ENCODE data around the gene NDST4. TPM values are rescaled to one million over a fixed set of nuclear protein-coding genes. Genes with fewer than 3 reads are reported as not detected.
A peak's percentile ranks its signal among the peaks of the same experiment; 100 is the strongest.
"Not testable (repeated sequence)": the region's sequence is repeated elsewhere in the genome, so short reads cannot be mapped to it uniquely, and the experiment has no call there.

The NDST4 gene
- polyA plus RNA-seq, 12 donors, result 0.62 to 1.6 (median 1.1) TPM; not detected in 2

DNA sequence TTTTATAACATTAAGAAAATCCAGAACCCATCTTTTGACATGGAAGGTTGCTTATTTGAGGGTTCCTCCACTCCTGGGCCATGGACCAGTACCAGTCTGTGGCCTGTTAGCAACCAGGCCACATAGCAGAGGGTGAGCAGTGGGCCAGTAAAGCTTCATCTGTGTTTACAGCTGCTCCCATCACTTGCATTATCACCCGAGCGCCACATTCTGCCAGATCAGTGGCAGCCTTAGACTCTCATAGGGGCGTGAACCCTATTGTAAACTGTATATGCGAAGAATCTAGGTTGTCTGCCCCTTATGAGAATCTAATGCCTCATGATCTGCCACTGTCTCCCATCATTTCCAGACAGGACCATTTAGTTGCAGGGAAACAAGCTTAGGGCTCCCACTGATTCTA, 58.6 kb downstream of the NDST4 start:
- DNase-seq, result no peak

DNA sequence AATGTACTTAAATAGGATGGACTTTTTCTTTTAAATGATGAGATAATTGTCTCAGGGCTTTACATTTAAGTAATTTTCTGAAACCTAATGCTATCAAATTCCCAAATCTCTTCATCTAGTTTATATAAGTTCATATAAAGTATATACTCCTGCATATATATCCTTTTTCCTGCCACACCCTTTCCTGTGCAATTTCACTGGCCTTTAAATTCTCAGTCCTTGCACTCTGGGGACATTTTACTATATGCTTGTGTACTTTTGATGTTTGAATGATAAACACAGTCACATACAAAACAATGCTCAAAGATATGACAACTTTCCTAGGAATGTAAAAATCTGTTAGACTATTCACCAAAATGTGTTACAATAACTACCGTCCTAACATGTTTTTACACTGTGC, 60.1 kb downstream of the NDST4 start:
- no peak for DNase-seq

DNA sequence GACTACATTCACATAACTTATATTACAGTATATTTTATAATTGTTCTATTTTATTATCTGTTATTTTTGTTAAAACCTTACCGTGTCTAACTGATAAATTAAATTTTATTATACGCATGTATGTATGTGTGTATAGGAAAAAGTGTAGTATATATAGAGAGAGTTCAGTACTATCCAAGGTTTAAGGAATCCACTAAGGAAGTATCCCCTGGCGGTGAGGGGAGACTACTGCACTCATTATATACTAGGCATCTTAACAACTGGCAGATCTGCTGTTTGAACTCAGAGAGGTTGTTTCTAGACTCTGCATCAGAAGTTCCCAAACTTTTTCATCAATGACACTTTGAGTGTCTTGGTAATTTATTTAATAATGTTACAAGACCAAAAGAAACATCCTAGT, 70.9 kb downstream of the NDST4 start:
- DNase-seq, result no peak

DNA sequence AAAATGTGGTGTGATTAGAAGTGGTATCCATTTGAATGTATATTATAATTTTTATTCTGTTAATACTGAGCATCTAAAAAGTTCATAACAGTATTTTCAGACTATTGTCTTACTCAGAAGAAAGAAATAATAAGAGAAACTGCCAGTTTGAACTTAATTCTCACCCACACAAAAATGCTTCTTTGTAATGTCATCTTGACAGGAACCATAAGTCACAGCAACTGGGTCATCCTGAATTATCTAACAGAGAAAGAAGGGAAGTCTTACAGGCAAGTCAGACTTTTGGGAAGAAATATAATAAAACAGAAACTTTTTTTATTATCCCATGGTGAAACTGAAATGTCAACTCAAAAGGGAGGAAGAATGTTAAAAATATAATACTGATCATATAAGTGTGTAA, 83.1 kb downstream of the NDST4 start:
- no peak for DNase-seq

DNA sequence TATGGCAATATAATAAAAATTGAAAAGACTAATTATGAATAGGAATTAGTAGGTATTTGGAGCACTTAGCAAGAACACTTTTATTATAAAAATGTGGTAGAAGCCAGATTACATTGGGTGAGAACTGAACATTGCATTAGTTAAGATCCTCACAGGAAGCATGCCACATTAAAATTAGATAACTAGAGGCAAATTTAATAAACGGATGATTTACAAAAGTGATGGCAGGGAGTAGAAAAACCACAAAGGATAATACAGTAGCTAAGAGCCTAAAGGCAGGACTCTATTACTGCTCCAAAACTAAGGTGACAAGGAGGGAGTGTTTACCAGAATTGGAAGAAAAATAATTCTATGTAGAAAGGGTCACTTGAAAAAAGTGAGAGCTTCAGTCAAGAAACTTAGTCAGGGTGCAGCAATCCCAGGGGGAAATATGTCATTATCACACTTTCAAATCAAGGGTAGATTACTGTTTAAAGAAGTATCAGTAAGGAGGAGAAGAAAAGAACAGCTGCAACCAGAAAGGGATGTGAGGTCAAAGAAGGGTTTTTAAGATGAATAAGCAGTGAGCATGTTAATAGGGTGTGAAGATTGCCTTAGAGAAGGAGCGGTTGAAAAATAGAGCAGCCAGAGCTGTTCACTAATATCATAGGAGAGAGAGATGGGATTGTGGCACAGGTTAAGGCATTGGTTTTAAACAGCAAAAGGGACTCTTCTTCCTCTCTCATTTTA, 84.6 kb downstream of the NDST4 start:
- no peak for DNase-seq

DNA sequence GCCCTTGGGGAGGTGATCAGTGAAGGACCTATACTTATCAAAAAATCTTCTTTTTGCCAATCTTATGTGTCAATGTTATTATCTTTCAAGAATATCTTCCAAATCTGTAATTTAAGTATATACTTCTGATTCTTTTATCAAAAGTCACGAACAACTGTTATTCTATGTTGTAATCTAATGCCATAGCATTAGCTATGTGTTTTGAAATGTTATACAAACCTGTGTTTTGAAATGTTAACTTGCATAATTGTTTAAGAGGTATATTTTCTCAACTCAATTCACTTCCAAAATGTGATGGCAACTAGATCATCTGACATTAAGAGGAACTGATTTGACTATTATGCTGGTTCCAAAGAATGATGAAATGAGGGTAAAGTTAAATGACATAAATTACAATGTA, 113.5 kb downstream of the NDST4 start:
- no peak for DNase-seq

DNA sequence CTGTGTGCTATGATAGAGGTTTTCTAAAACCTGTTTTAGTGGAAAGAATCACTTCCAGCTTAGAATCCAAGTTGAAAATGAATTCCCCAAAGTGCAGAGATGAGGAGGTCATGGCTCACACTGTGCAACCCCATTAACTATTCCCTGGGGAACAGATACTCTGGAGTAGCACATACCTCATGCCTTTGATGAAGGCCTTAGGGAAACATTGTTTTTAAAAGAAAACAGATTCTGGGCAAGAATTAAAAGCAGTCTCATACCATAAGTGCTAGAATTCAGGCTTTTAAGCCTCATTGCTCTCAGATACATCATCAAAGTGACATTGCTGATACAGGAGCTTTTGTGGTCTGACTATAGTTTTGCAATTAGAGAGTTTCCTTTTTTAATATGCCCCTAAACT, 115.1 kb downstream of the NDST4 start:
- no peak for DNase-seq

DNA sequence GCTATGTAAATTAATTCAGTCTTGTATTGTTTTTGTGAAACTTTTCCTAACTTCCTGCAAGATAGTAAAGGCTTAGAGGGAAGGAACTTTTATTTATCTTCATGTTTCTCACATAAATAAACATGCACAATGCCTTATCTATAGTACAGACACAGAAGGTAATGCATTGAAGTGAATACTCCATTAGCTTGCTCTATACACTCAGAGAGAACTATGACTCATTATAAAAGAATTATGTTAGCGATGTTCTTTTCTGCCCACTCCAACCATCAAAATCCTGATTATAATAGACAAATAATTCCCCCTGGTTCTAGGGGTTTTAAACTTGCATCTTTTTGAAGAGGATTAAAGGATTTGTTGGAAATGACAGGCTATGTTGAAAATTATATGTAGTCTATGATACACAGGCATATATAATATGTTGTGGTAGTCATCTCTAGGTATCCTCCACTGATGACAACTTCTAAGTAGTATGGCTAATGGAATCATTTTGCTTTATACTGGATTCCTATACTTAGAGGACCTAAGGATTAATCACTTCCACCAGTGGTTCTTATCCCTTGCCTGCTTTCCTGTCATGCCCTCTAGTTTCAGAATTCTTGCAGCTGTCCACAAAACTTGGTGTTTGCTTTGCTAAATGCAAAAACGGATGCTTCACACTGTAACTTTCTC, 115.7 kb downstream of the NDST4 start:
- no peak for DNase-seq

DNA sequence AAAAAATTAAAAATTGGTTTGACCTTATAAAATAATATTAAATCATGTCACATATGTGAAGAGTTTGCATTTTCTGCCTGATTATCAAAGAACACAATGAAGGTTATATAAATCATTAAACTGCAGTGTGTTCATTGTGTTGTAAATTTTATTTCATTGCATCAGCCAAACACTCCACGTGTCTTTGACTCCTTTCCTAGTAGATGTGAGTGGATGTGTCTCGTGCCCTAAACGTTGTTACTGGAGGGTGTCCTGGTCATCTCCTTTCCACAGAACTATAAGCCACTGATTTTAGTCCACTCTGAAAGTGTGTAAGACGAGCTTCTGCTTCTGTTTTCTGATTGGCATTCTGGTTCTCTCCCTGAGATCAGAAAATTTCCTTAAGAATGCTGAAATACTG, 127.3 kb downstream of the NDST4 start:
- DNase-seq, result no peak

DNA sequence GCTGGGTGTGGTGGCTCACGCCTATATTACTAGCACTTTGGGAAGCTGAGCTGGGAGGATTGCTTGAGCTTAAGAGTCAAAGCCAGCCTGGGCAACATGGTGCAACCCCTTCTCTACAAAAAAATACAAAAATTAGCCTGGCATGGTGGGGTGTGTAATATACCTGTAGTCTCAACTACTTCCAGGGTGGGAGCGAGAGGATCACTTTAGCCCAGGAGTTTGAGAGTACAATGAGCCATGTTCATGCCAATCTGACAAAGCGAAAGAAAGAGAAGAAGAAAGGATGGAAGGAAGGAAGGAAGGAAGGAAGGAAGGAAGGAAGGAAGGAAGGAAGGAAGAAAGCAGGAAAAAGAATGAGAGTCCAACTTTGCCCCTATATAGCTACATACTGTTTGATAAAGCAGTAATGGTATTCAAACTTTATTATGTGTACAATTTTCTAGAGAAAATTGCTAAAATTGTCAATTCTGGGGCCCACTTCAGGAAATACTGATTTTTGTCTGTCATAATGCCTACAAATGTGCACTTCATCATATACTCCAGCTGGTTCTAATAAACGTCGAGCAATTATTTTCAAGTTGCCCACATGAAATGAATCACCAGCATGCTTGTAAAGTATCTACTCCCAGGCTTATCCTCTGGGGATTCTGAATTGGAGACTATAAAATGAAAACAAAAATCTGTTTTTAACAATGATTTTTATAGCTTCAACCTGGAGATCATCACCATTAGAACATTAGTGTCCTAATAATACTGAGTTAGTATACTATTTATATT, 132.3 kb downstream of the NDST4 start:
- no peak for DNase-seq

DNA sequence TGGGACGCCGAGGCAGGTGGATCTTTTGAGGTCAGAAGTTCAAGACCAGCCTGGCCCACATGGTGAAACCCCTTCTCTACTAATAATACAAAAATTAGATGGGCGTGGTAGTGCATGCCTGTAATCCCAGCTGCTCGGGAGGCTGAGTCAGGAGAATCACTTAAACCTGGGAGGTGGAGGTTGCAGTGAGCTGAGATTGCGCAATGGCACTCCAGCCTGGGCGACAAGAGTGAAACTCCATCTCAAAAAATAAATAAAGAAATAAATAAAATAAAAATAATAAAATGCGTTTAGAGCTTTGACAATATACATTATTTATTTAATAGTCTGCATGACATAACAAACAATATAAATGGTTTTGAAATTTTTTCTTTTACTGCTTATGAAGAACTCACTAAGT, 133.0 kb downstream of the NDST4 start:
- not testable (repeated sequence) for DNase-seq

DNA sequence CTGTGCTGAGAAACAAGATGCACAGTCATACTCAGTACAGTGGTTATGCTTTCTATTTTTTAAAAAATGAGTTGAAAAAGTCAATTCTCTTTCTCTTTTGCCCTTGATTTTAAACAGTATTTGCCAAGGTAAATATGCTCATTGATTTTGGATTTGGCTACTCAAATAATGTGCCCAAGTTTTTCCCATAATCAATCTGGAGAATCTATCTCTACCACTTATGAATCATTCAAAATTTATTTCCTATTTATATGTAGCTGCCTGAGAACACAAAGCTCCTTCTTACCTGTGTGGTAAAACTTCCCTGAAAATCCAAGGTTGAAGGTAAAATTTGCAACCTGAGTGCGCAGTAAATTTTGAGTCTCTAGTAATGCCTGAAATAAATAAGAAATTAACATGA, 136.5 kb downstream of the NDST4 start:
- DNase-seq, result no peak

DNA sequence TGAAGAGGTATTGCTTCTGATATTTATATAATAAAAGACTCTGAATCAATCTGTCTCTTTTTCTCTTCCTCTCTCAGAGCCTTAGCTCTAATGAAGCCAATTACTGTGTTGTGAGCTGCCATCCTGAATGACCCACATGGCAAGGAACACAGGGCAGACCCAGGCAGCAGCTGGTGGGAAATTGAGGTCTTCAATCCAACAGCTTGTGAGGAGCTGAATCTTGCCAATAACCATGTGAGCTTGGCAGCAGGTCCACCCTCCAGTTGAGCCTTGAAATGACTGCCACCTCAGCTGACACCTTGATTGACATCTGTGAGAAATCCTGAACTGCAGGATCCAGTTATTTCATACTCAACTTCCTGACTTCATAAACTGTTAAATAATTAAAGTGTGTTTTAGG, 149.4 kb downstream of the NDST4 start:
- DNase-seq, result no peak

DNA sequence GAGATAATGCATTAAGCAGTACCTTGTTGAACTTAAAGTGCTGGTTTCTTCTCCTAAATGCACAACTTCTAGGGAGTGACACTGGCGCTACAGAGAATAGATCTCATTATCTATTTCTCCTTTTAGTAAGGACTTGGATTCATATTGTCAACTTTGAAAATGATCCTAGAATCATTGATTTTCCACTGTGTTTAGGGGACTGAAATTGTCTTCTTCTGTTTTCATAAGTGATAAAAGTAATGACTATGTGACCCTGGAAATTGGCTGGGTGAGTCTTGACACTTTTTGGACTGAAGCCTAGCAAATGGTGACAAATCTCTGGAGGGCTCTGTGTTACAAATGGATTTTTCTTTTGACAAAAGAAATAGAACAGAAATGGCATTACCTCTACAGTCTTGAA, 167.8 kb downstream of the NDST4 start:
- no peak for DNase-seq

DNA sequence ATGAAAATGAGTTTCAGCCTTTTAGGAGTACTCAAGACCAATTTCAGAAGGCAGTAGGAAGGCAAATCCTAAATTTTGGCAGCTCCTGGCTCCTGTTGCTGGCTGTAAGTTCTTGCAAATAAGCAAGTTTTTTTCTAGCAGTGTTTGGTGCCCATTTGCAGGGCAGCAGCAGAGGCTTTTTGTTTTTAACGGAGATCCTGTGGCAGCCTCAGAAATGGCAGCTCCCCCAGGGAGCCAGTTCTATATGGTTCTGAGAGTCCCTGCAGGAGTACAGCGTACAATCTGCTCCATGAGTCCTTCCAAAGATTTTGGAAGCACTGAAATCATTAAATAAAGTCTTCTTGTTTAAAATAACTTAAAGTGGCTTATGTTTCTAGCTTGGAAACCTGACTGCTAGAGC, 171.9 kb downstream of the NDST4 start:
- no peak for DNase-seq

DNA sequence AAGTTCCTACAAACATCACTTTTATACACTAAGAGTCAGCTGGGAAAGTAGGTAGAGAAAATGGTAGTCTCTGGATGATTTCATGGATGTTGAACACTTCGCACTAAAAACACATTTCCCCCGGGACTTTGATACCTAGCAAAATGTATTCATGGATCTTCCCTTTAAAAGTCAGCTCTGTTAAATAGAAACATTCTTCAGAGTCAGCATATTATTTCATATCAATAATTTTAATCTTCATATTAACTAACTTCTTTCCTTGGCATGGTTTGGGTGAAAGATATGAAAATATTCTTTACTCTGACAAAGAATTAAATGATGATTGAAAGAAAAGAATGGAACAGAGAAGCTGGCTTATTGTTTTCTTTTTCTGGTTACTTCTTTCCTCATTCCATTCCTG, 185.5 kb downstream of the NDST4 start:
- no peak for DNase-seq

DNA sequence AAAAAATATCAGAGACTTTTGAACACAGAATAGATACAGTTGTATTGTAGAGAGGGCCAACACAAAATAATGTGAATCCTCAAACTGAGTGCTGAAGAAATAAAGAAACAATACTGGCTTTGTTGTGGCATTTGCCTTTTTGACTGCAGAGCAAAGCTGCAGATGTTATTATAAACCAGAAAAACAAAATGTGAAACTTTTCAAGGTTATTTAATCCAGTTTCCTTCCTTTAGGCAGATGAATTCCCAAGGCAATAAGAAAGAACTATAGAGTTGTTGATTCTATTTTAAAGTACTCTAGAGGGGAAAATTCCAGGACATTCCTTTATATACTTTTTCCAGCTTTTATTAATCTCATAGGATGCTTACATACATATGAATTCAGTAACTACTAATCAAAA, 186.8 kb downstream of the NDST4 start:
- DNase-seq, result peak; percentile 13

DNA sequence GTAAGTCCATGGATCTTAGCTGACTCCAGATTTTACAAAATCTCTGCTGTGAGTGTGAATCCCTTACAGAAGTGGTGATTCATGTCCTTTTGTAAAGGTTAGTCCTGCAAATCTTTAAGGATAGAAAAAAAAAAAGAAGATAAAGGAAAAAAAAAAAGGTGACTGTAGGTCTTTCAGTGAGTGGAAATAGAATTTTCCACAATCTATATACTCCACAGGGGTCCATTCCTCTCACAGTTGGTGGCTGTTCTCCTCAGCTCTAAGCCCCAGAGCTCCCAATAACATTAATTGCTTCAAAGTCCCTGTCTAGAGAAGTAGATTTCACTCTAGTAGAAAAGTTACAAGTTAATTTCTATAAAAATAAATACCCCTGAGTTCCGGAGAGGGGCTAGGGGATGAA, 189.1 kb downstream of the NDST4 start:
- no peak for DNase-seq

DNA sequence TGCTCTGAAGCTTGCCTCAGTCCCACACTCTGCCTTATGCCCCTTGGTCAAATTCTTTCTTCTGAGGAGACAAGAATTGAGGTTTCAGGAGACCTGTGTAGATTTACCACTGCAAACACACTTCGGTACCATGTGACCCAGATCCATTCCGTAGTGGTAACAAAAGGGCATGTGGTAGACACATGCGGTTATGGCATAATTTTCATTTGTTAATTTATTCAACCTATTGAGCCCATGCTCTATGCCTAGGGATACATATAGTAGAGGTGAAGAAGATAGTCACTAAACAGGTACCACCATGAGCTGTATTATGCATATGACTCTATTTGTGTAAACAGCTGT, 190.9 kb downstream of the NDST4 start:
- no peak for DNase-seq

DNA sequence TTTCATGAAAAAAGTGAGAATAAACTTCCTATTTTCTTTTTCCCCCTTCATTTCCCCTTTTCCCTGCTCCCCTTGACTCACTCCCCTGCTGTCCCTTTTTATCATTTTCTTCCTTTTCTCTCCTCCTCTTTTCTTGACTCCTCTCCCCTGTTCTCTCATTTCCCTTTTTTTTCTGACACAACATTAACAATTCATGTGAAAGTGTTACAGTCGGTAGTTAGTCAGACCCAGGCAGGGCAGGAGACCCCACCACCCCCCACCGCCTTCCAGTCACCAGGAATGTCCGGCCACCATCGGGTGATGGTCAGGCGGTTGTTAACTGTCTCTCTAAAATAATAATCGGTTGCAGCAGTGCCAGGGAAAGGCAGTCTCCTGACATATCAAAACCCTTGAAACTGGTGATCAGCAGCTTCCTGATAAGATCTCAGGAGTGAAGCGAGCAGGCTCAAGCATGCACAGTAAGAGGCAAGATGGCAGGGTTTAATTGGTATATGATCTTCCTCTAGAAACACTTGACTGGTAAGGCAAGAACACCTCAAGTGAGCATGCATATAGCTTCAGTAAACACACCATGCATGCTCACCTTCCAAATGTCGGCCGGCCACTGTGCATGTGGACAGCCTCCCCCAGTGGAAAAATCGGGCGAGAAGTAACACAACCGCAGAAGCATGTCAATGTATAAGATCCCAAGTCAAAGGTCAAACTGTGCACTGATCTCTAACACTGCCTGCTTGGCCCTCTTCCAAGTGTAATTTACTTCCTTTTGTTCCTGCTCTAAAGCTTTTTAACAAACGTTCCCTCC, 191.4 kb downstream of the NDST4 start:
- DNase-seq, result no peak

DNA sequence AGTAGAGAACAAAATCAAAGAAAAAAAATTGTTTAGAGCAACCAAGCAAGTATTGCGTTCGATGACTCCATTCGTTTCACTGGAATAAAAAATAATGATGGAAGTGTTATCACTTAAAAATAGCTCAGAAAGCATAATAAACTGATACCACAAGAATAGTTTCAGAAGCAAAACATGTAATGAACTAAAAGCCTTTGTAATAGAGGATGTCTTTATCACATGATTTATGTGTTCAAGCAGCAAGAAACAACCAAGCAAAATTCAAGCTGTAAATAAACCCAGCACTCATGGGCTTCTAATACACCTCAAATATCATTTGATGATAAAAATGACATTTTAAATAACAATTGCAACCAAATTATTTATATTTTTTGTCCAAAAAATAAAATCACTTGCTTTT, 192.2 kb downstream of the NDST4 start:
- no peak for DNase-seq

DNA sequence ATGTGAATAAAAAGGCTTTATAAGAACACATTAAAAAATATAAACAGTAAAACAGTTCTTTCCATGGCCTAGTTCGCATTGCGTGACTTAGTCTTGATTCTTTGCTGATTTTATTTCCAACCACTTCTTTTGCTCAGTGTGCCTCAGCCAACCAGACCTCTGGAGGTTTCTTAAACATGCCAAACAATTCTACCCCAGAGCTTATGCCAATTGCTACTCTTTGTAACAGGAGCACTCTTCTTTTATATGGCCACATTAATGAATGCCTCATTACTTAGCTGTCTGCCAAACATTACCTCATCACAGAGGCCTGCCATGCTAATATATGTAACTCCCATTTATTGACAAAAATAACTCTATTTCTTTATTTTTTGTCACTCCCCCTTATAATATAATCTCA, 202.3 kb downstream of the NDST4 start:
- peak; percentile 16 for DNase-seq

Data from muscle of arm (tissue), 12 donors.